ENCODE data around the gene ZNF518B. TPM values are rescaled to one million over a fixed set of nuclear protein-coding genes. Genes with fewer than 3 reads are reported as not detected.
A peak's percentile ranks its signal among the peaks of the same experiment; 100 is the strongest.

The ZNF518B gene, protein sequence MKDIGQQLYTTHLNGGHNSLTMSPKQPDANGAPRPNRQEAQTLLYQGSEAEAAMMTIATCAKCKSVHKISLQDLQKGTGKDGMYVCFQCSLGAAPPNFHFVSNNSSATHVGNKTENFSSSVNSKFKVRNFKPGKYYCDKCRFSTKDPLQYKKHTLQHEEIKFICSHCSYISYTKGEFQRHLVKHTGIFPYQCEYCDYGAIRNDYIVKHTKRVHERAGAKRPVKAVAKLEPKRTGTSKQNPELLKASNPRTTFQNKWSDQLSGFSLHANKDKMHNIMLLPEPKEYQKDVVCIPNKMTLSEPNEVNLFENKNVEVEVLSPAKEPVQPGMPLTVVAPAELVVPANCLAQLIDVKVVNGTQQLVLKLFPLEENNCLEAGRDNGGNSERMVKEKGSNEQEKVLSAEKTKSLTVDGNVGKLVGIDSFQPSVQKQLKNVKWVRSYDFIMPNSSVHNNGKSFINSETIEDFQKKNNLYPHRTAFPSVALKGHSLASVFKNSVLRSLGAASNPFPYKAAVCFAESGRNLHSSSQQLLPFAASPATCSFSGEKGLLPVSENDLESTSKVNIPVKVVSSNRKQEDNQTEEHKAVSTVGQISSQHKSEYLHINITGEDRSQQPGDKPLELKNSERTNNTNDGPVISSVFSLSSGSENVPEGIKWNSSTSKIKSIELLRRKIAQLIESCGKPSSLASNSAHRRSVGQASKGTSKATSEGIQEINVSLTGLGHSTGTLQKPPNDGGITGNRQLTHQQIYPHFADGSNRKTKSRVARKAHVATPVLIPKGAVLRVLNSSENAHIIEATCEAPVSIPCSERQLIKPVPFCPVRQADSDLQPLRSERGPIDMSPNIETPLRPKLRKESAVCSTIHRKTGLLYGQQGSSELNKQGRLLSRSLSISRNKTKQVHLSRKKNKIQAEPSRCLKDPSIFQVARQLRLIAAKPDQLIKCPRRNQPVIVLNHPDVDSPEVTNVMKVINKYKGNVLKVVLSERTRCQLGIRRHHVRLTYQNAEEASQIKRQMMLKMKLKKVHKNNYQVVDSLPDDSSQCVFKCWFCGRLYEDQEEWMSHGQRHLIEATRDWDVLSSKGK
- 21.4 TPM for total RNA-seq
- long read RNA-seq, full-length matches to known transcripts: 10 of 15 reads
- long read RNA-seq, partial matches to known transcripts: 0 of 15 reads
- long read RNA-seq, other reads (novel, unspliced or antisense): 5 of 15 reads

DNA sequence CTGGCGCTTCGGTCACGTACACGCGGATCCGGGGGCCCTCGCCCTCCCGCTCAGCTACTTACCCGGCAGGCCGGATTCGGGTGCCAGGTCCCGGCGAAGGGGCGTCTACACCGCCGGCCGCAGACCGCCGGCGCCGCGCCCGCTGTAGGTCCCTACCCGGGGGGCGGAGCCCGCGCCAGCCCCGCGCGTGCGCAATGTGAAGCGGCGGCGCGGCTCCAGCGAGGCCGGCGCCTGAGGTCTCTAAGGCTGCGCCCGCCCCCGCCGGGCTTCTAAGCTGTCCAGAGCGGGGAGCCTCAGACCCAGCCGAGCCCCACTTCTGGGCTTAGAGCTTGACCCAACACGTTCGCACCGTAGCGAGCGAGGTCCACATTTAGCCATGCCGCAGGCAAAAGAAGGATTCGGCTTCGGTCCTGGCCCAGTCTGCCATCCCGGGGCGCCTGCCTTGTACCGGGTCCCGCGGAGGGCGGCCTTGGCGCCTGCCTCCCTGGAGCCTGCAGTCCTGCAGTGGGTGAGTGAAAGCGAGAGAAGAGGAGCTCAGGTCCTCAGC lies at the start of gene ZNF518B:
TSS of gene ZNF518B (minus strand) at position 172 of the 547 bp plus-strand sequence. CDS start 11,098 bp downstream, outside the sequence.
- DNase-seq: peak; percentile 81

DNA sequence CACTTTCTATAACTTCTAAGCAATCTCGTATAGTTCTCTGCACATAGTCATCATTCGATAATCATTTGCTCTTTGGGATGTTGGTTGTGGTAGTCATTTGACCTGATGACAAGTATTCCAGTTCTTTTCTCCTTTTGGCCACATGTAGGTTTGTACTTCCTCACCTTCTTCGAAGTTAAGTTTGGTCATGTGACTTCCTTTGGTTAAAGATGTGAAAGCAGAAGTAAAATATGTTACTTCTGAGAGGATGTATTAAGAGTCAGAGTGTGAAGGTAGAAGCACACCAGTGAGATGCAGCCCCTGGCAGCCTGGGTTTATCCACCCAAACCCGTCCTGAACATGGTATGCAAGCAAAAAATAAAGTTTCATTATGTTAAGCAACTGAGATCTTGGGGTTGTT lies 48.9 kb upstream of the ZNF518B start:
- H3K27me3 ChIP-seq (ENCODE audit: low read depth): no peaks in the 10 kb centered on the region
- intact Hi-C loops (cut with DNase I): no loop called here
- ATAC-seq: no peak
- H3K36me3 ChIP-seq: no peaks in the 10 kb centered on the region
- H3K4me3 ChIP-seq: no peak overlapping the region
- H3K4me1 ChIP-seq: no peaks in the 10 kb centered on the region
- TF ChIP-seq, protein P1, sequence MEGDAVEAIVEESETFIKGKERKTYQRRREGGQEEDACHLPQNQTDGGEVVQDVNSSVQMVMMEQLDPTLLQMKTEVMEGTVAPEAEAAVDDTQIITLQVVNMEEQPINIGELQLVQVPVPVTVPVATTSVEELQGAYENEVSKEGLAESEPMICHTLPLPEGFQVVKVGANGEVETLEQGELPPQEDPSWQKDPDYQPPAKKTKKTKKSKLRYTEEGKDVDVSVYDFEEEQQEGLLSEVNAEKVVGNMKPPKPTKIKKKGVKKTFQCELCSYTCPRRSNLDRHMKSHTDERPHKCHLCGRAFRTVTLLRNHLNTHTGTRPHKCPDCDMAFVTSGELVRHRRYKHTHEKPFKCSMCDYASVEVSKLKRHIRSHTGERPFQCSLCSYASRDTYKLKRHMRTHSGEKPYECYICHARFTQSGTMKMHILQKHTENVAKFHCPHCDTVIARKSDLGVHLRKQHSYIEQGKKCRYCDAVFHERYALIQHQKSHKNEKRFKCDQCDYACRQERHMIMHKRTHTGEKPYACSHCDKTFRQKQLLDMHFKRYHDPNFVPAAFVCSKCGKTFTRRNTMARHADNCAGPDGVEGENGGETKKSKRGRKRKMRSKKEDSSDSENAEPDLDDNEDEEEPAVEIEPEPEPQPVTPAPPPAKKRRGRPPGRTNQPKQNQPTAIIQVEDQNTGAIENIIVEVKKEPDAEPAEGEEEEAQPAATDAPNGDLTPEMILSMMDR (IDR thresholded peaks at IDR 0.05): no peak
- H3K9me3 ChIP-seq: no peaks in the 10 kb centered on the region
- H3K27ac ChIP-seq: no peak overlapping the region
- DNase-seq: no peak

More for the DNA sequence above, at the start of gene ZNF518B:
- Histone ChIP-seq H3K36me3 (peaks cover 6% of the 10 kb centered on the region), H3K27ac (peak within 1 kb of the TSS; percentile 56), H3K27me3 (ENCODE audit: low read depth) (peaks cover 23% of the 10 kb centered on the region), H3K4me3 (peak within 1 kb of the TSS; percentile 63), H3K9me3 (no peaks in the 10 kb centered on the region), H3K4me1 (peaks cover 25% of the 10 kb centered on the region)
- intact Hi-C loops (cut with DNase I): no loop called here
- TF ChIP-seq, protein P1 (IDR thresholded peaks at IDR 0.05): no peak
- peak; percentile 88 to 93 for ATAC-seq

DNA sequence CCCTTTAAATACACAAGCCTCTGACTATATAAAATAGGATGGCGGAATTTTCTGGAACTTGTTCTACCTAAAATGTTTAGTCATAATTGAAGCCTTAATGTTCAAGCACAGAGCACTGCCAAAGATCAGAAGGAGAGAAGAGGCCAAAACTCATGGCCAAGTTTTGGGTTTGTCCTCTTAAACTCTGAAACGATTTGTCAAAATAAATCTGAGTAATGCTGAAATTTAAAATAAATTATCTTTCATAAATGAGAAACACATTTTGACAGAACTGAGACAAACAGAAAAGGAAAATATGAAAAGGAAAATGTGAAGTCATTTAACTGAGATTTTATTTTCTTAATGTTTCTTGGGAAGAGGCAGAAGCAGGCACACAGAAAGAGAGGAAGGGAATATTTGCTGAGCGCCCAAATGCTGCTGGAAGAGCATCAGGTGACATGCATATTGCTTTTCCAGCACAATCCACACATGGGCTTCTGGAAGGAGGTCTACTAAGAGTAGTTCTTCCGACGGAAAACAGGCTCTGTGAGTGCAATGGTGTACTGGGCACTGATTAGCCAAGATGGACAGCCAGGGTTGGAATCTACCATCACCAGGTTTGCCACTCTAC lies 47.4 kb upstream of the ZNF518B start:
- DNase-seq (no peak), ATAC-seq (no peak)
- TF ChIP-seq, protein P1 (IDR thresholded peaks at IDR 0.05): no peak
- no peaks in the 10 kb centered on the region for H3K9me3 ChIP-seq
- H3K27ac ChIP-seq: no peak overlapping the region
- no peak overlapping the region for H3K4me3 ChIP-seq
- intact Hi-C loops (cut with DNase I): no loop called here
- H3K27me3 ChIP-seq (ENCODE audit: low read depth): no peaks in the 10 kb centered on the region
- H3K4me1 ChIP-seq: no peaks in the 10 kb centered on the region
- H3K36me3 ChIP-seq: no peaks in the 10 kb centered on the region

DNA sequence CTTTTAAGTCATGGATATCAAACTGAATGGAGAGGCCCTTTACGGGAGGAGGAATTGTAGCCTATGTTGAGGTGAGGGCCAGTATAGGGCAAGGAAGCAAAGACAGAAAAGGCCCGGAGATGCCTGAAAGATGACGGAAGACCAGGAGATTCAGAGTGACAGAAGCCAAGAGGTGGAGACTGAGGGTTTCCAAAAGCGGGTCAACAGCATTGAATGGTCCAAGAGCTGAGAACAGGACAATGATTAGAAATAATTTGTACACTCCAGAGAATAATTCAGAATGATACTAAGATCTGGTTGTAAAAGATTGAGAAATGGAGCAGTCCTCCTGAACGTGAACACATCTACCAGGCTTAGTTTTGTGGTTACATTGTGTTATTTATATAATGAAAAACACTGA lies 45.5 kb upstream of the ZNF518B start:
- Histone ChIP-seq H3K4me1 (no peaks in the 10 kb centered on the region), H3K27me3 (ENCODE audit: low read depth) (no peaks in the 10 kb centered on the region), H3K9me3 (no peaks in the 10 kb centered on the region), H3K4me3 (no peak overlapping the region), H3K36me3 (no peaks in the 10 kb centered on the region), H3K27ac (no peak overlapping the region)
- TF ChIP-seq, protein P1 (IDR thresholded peaks at IDR 0.05): no peak
- intact Hi-C loops (cut with DNase I): no loop called here
- DNase-seq (no peak), ATAC-seq (no peak)

All from lower lobe of right lung (tissue), 2 donors.